Measurements from ENCODE around the gene BACE1.

DNA sequence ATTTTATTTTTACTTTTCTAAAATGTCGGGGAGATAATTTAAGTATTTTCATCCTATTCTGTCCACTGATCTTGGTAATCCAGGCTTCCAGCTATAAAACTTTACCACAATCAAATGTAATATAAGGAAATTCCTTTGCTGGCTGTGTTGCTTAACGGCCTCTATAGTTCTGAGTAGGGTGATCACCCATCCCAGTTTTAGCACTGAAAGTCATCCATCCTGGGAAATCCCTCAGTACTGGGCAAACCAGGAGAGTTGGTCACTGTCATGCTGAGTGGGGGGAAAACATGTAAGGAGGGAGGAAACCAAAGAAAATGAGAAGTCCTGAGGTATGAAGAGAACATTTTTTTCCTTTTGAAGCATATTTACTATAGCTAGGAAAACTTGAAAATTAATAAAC, 37.7 kb downstream of the BACE1 start:
- TF ChIP-seq EZH2 (IDR thresholded peaks at IDR 0.05) (no peak), POLR2AphosphoS5 (IDR thresholded peaks at IDR 0.05; ENCODE audit: borderline replicate concordance, low read depth, low read length) (no peak)
